ENCODE results near the gene TTLL13. TPM values are rescaled to one million over a fixed set of nuclear protein-coding genes. Genes with fewer than 3 reads are reported as not detected.
A peak's percentile ranks its signal among the peaks of the same experiment; 100 is the strongest.

TTLL13 gene
- total and polyA plus RNA-seq, 9 of the 15 experiments (the other 6 are each of a cell fraction or from before 2014, with no cell fraction given) = 0.05 to 0.24 (median 0.11) TPM; not detected in 1

DNA sequence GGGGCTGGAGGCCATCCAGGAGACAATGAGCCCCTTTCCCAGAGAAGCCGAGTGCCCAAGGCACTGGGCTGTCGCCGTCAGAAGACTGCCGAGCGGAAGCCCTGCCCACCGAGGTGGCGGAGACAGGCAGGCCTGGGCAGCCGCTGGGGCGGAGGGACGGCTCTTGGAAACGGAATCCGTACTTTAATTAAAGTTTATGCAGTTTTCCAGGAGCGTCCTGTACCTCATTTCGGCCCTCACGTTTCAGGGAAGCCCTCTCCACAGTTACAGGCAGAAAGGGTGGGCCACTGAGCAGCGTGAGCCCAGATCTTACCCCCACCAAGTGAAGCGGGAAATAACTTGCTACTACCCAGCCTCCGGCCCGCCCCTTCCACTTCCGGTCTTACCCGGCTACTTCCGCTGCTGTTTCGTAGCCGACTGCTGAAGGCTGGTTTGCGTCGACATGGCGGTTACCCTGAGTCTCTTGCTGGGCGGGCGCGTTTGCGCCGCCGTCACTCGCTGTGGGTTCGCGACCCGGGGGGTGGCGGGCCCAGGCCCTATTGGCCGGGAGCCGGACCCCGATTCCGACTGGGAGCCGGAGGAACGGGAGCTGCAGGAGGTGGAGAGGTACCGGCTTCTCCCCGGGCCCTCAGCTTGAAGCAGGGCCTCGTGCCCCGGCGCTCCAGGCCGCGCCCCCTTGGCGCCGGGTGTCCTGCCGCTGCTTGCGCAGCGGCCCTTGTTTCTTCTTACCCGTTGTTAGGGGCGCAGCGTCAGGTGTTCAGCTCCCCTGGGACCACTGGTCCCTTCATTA lies 16.1 kb downstream of the TTLL13 start, which contains the start of gene NGRN (continued):
- TF ChIP-seq MLX (CRISPR knock-in tag; conservative IDR thresholded peaks at IDR 0.05) (no peak), RBFOX2 (IDR thresholded peaks at IDR 0.05; ENCODE audit: low read depth, low read length) (peak; percentile 99), USF1 (CRISPR knock-in tag; IDR thresholded peaks at IDR 0.05) (no peak), ZNF766 (CRISPR knock-in tag; conservative IDR thresholded peaks at IDR 0.05) (0 out of 2 replicates have a peak, but pooled peaks have one; percentile 46), NR3C1 (CRISPR knock-in tag; IDR thresholded peaks at IDR 0.05) (no peak), ZNF277 (CRISPR knock-in tag; IDR thresholded peaks at IDR 0.05; ENCODE audit: borderline replicate concordance) (no peak), SMAD1 (IDR thresholded peaks at IDR 0.05; ENCODE audit: low read depth, low read length, partially characterized antibody) (peak; percentile 88), CREBBP (IDR thresholded peaks at IDR 0.05; ENCODE audit: low read depth, low read length) (no peak), MTA1 (IDR thresholded peaks at IDR 0.05; ENCODE audit: borderline replicate concordance) (no peak), HEY1 (CRISPR knock-in tag; IDR thresholded peaks at IDR 0.05; ENCODE audit: borderline replicate concordance) (no peak), GTF2A2 (tag; IDR thresholded peaks at IDR 0.05) (no peak), ZNF165 (CRISPR knock-in tag; IDR thresholded peaks at IDR 0.05; ENCODE audit: borderline replicate concordance) (no peak), NFYB (IDR thresholded peaks at IDR 0.05; ENCODE audit: extremely low read depth, insufficient read length) (no peak), DPF2 (IDR thresholded peaks at IDR 0.05) (0 out of 2 replicates have a peak, but pooled peaks have one; percentile 19)
- TF ChIP-seq, protein P1, sequence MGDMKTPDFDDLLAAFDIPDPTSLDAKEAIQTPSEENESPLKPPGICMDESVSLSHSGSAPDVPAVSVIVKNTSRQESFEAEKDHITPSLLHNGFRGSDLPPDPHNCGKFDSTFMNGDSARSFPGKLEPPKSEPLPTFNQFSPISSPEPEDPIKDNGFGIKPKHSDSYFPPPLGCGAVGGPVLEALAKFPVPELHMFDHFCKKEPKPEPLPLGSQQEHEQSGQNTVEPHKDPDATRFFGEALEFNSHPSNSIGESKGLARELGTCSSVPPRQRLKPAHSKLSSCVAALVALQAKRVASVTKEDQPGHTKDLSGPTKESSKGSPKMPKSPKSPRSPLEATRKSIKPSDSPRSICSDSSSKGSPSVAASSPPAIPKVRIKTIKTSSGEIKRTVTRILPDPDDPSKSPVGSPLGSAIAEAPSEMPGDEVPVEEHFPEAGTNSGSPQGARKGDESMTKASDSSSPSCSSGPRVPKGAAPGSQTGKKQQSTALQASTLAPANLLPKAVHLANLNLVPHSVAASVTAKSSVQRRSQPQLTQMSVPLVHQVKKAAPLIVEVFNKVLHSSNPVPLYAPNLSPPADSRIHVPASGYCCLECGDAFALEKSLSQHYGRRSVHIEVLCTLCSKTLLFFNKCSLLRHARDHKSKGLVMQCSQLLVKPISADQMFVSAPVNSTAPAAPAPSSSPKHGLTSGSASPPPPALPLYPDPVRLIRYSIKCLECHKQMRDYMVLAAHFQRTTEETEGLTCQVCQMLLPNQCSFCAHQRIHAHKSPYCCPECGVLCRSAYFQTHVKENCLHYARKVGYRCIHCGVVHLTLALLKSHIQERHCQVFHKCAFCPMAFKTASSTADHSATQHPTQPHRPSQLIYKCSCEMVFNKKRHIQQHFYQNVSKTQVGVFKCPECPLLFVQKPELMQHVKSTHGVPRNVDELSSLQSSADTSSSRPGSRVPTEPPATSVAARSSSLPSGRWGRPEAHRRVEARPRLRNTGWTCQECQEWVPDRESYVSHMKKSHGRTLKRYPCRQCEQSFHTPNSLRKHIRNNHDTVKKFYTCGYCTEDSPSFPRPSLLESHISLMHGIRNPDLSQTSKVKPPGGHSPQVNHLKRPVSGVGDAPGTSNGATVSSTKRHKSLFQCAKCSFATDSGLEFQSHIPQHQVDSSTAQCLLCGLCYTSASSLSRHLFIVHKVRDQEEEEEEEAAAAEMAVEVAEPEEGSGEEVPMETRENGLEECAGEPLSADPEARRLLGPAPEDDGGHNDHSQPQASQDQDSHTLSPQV (IDR thresholded peaks at IDR 0.05) = peak; percentile 85
- TF ChIP-seq, protein P2, sequence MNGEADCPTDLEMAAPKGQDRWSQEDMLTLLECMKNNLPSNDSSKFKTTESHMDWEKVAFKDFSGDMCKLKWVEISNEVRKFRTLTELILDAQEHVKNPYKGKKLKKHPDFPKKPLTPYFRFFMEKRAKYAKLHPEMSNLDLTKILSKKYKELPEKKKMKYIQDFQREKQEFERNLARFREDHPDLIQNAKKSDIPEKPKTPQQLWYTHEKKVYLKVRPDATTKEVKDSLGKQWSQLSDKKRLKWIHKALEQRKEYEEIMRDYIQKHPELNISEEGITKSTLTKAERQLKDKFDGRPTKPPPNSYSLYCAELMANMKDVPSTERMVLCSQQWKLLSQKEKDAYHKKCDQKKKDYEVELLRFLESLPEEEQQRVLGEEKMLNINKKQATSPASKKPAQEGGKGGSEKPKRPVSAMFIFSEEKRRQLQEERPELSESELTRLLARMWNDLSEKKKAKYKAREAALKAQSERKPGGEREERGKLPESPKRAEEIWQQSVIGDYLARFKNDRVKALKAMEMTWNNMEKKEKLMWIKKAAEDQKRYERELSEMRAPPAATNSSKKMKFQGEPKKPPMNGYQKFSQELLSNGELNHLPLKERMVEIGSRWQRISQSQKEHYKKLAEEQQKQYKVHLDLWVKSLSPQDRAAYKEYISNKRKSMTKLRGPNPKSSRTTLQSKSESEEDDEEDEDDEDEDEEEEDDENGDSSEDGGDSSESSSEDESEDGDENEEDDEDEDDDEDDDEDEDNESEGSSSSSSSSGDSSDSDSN (IDR thresholded peaks at IDR 0.05; ENCODE audit: borderline replicate concordance in 1 of 2, low read depth in 2 of 2, low read length in 2 of 2) = peak; percentile 90; a peak in 3 of 4 replicates

Data from K562 (cell line).